ENCODE results near the gene TESK1. TPM values are rescaled to one million over a fixed set of nuclear protein-coding genes. Genes with fewer than 3 reads are reported as not detected.

TESK1 gene
- total RNA-seq, 4 donors from 2014 or later, result 11.9 to 69.2 (median 45.8) TPM

GRCh38 chr9:35651956-35652828 is 47.1 kb downstream of the TESK1 start:
- Histone ChIP-seq H3K27me3 (no peaks in the 10 kb centered on the region), H3K27ac (peak overlapping the region; percentile 81 to 86 (median 83)), H3K4me1 (peaks cover 2 to 40% (median 26%) of the 10 kb centered on the region in 4 donors), H3K9me3 (no peaks in the 10 kb centered on the region), H3K36me3 (no peaks in the 10 kb centered on the region), H3K4me3 (no peak overlapping the region)
- DNase-seq, result peak; percentile 62
- in situ Hi-C loops (cut with MboI; ENCODE audit: low pct_ligation_motif_present in 1 of 4, low pct_unique_long_range_greater_than_20kb in 1 of 4, low sequenced_read_pairs in 3 of 4) (loop anchor here in 1 of 4 donors (10.0 kb wide), 1 partner anchor 93 kb away; the partner anchor contains the start of genes GBA2 and RGP1), intact Hi-C loops (cut with DNase I; ENCODE audit: low total_unique reads) (no loop called here)
- 50 to 69% methylated on average over 2 to 7 of the region's 7 CpGs for WGBS, 2 donors (ENCODE audit: low coverage in 1 of 2)
- TF ChIP-seq CTCF (IDR thresholded peaks at IDR 0.05), result no peak
- TF ChIP-seq EP300 (IDR thresholded peaks at IDR 0.05; ENCODE audit: low read depth), result no peak
- TF ChIP-seq POLR2AphosphoS5 (IDR thresholded peaks at IDR 0.05), result peak in 2 of 3 donors; percentile 40 to 46

GRCh38 chr9:35652829-35653209 is 47.8 kb downstream of the TESK1 start:
- Histone ChIP-seq H3K27ac (peak overlapping the region; percentile 81 to 86 (median 83)), H3K9me3 (no peaks in the 10 kb centered on the region), H3K4me3 (no peak overlapping the region), H3K27me3 (no peaks in the 10 kb centered on the region), H3K36me3 (no peaks in the 10 kb centered on the region), H3K4me1 (peaks cover 0 to 41% (median 27%) of the 10 kb centered on the region in 4 donors)
- TF ChIP-seq EP300 (IDR thresholded peaks at IDR 0.05; ENCODE audit: low read depth) (no peak), POLR2A (IDR thresholded peaks at IDR 0.05) (no peak), POLR2AphosphoS5 (IDR thresholded peaks at IDR 0.05) (no peak), CTCF (IDR thresholded peaks at IDR 0.05) (no peak)
- in situ Hi-C loops (cut with MboI; ENCODE audit: low pct_ligation_motif_present in 1 of 4, low pct_unique_long_range_greater_than_20kb in 1 of 4, low sequenced_read_pairs in 3 of 4) (loop anchor here in 1 of 4 donors (10.0 kb wide), 1 partner anchor 92 kb away; the partner anchor contains the start of genes GBA2 and RGP1), intact Hi-C loops (cut with DNase I; ENCODE audit: low total_unique reads) (no loop called here)
- peak; percentile 47 for DNase-seq
- WGBS, 2 donors (ENCODE audit: low coverage in 1 of 2), result 68 to 100% methylated on average over 1 to 8 of the region's 8 CpGs

GRCh38 chr9:35653611-35654010 is 48.5 kb downstream of the TESK1 start:
- Histone ChIP-seq H3K9me3 (no peaks in the 10 kb centered on the region), H3K27ac (peak overlapping the region in 3 of 4 donors; percentile 82 to 86 (median 84)), H3K36me3 (no peaks in the 10 kb centered on the region), H3K4me1 (peaks cover 0 to 41% (median 27%) of the 10 kb centered on the region in 4 donors), H3K27me3 (no peaks in the 10 kb centered on the region), H3K4me3 (no peak overlapping the region)
- intact Hi-C loops (cut with DNase I; ENCODE audit: low total_unique reads), result no loop called here
- in situ Hi-C loops (cut with MboI; ENCODE audit: low pct_ligation_motif_present in 1 of 4, low pct_unique_long_range_greater_than_20kb in 1 of 4, low sequenced_read_pairs in 3 of 4), result loop anchor here in 1 of 4 donors (10.0 kb wide), 1 partner anchor 91 kb away; the partner anchor contains the start of genes GBA2 and RGP1
- no peak for DNase-seq
- TF ChIP-seq POLR2A (IDR thresholded peaks at IDR 0.05), result no peak
- 93 to 100% methylated on average over 1 to 2 of the region's 2 CpGs for WGBS, 2 donors (ENCODE audit: low coverage in 1 of 2)

GRCh38 chr9:35656348-35656747 is 51.3 kb downstream of the TESK1 start:
- WGBS, 2 donors (ENCODE audit: low coverage in 1 of 2), result 78 to 81% methylated on average over 5 to 17 of the region's 17 CpGs
- no peaks in the 10 kb centered on the region for H3K36me3 ChIP-seq
- H3K4me3 ChIP-seq, result no peak overlapping the region
- no peak for DNase-seq
- H3K4me1 ChIP-seq, result peaks cover 9 to 56% (median 42%) of the 10 kb centered on the region in 4 donors
- H3K27me3 ChIP-seq, result no peaks in the 10 kb centered on the region
- intact Hi-C loops (cut with DNase I; ENCODE audit: low total_unique reads), result loop anchor here (5.0 kb wide), 1 partner anchor 71 kb away; no protein-coding TSS in a partner anchor
- peak overlapping the region; percentile 95 to 99 (median 98) for H3K27ac ChIP-seq
- no peak for TF ChIP-seq CTCF (IDR thresholded peaks at IDR 0.05)
- TF ChIP-seq POLR2AphosphoS5 (IDR thresholded peaks at IDR 0.05), result no peak
- no peak for TF ChIP-seq EP300 (IDR thresholded peaks at IDR 0.05; ENCODE audit: low read depth)
- TF ChIP-seq POLR2A (IDR thresholded peaks at IDR 0.05), result no peak
- H3K9me3 ChIP-seq, result no peaks in the 10 kb centered on the region
- in situ Hi-C loops (cut with MboI; ENCODE audit: low pct_ligation_motif_present in 1 of 4, low pct_unique_long_range_greater_than_20kb in 1 of 4, low sequenced_read_pairs in 3 of 4), result loop anchor here in 1 of 4 donors (10.0 kb wide), 1 partner anchor 88 kb away; the partner anchor contains the start of genes GBA2 and RGP1
